Gastroesophageal sphincter (tissue), 3 donors: ENCODE measurements around the gene CNTNAP2.

Source experiments
- CTCF ChIP-seq, 4 experiments: fragments of 200-600 bp in 2 of 4; fragments of 450-650 bp in 2 of 4; sonication (generic) in 1 of 4; IDR thresholded peaks; one replicate each; pipeline ENCODE4 v1.5.1; 2017 to 2019; ENCODE audit warnings: antibody characterized with exemption in 4 of 4, mild to moderate bottlenecking in 2 of 4, moderate library complexity in 2 of 4
- EP300 ChIP-seq: sonication (generic); formaldehyde crosslinking; IDR thresholded peaks from one replicate; pipeline ENCODE4 v1.6.1; 2017; ENCODE audit warnings: antibody characterized with exemption, mild to moderate bottlenecking

GRCh38 chr7:148135997-148136396, 2019.4 kb downstream of the CNTNAP2 start:
- TF ChIP-seq EP300, result no peak
- no peak for TF ChIP-seq CTCF (IDR thresholded peaks at IDR 0.05)
